GM12878 (cell line): ENCODE data around the gene TPBG. TPM values are rescaled to one million over a fixed set of nuclear protein-coding genes. Genes with fewer than 3 reads are reported as not detected.

Experiments used
- ATAC-seq: fragments of 200-7000 bp; cut with Tn5 transposase; 3 replicates; pipeline ENCODE4 v1.9.1; 2020; ENCODE audit warnings: mild to moderate bottlenecking, moderate library complexity
- BruUV-seq: library from RNA; stranded (reverse); fragments of 400-500 nt; replicated peaks from 2 replicates; lab custom pipeline; 2021; lab: Mats Ljungman, UMichigan
- CTCF ChIA-PET: fragments of 300-600 bp; sonication (Branson Sonifier 250); formaldehyde crosslinking; extraction: SDS; loops from one replicate; lab custom pipeline; 2021; ENCODE audit warnings: inconsistent platforms; lab: Yijun Ruan, JAX
- POLR2A ChIA-PET: fragments of 350-600 bp; formaldehyde crosslinking; extraction: SDS; loops from one replicate; lab custom pipeline; 2021; ENCODE audit warnings: inconsistent platforms; lab: Charles Lee
- RAD21 ChIA-PET: fragments of 300-600 bp; sonication (Branson Sonifier 250); formaldehyde crosslinking; loops from one replicate; lab custom pipeline; 2023; ENCODE audit warnings: antibody characterized with exemption; ENCODE audit not compliant: unreplicated experiment; lab: Charles Lee
- SMC1A ChIA-PET: fragments of 300-600 bp; sonication (Branson Sonifier 250); formaldehyde crosslinking; loops from one replicate; lab custom pipeline; 2023; ENCODE audit not compliant: unreplicated experiment, uncharacterized antibody; lab: Charles Lee
- DNase-seq: peaks from one replicate; pipeline ENCODE4 v3.0.0-alpha.2; 2011; ENCODE audit warnings: low read depth, low spot score
- FAIRE-seq: peaks from 3 replicates; lab custom pipeline; 2011; peaks lifted over from hg19 to GRCh38; lab: Jason Lieb, UNC
- H2AFZ ChIP-seq: 2 replicates; pipeline ENCODE4 v1.6.0; 2011; ENCODE audit warnings: low read depth, low read length, control low read depth; ENCODE audit not compliant: control insufficient read depth
- H3K27ac ChIP-seq: 2 replicates; pipeline ENCODE4 v1.5.1; 2011; ENCODE audit warnings: control low read depth; ENCODE audit not compliant: control insufficient read depth, insufficient read depth
- H3K27me3 ChIP-seq, 2 experiments: replicated peaks in 1 of 2; 2 replicates each; pipeline versions ENCODE4 v1.6.0 to v1.6.1; 2011; ENCODE audit warnings: low read length in 1 of 2; ENCODE audit not compliant: control insufficient read depth in 2 of 2, insufficient read depth in 2 of 2
- H3K36me3 ChIP-seq, 2 experiments: 2 replicates each; pipeline ENCODE4 v1.5.1; 2011; ENCODE audit warnings: low read length in 1 of 2; ENCODE audit not compliant: control insufficient read depth in 2 of 2, insufficient read depth in 2 of 2
- H3K4me1 ChIP-seq: 2 replicates; pipeline ENCODE4 v1.6.1; 2011; ENCODE audit warnings: mild to moderate bottlenecking, low read length, moderate library complexity, mixed read lengths; ENCODE audit not compliant: control insufficient read depth, insufficient read depth
- H3K4me2 ChIP-seq: 2 replicates; pipeline ENCODE4 v1.6.0; 2011; ENCODE audit warnings: control low read depth; ENCODE audit not compliant: control insufficient read depth, insufficient read depth
- H3K4me3 ChIP-seq: fragments of 200-600 bp; sonication (generic); 2 replicates; pipeline ENCODE4 v1.5.1; 2016
- H3K79me2 ChIP-seq: 2 replicates; pipeline ENCODE4 v1.6.0; 2011; ENCODE audit warnings: low read length; ENCODE audit not compliant: control insufficient read depth, insufficient read depth
- H3K9ac ChIP-seq: 2 replicates; pipeline ENCODE4 v1.8.0; 2011; ENCODE audit warnings: low read length, control low read depth, mixed read lengths; ENCODE audit not compliant: control insufficient read depth, insufficient read depth
- H3K9me3 ChIP-seq: replicated peaks from 3 replicates; pipeline ENCODE4 v1.5.1; 2011; ENCODE audit warnings: mild to moderate bottlenecking, low read length; ENCODE audit not compliant: control insufficient read depth, insufficient read depth
- H4K20me1 ChIP-seq: 2 replicates; pipeline ENCODE4 v1.6.0; 2011; ENCODE audit not compliant: control insufficient read depth, insufficient read depth
- E2F4 ChIP-seq: IDR thresholded peaks from 2 replicates; pipeline ENCODE4 v1.6.1; 2012; ENCODE audit warnings: low read depth, low read length, improper control_type of control experiment
- ESRRA ChIP-seq: IDR thresholded peaks from 2 replicates; pipeline ENCODE4 v1.6.1; 2012; ENCODE audit warnings: mild to moderate bottlenecking, low read length, improper control_type of control experiment
- GABPA ChIP-seq: IDR thresholded peaks from 2 replicates; pipeline ENCODE4 v1.6.1; 2014; ENCODE audit warnings: antibody characterized with exemption, low read depth, mild to moderate bottlenecking, inconsistent platforms
- MEF2A ChIP-seq: IDR thresholded peaks from 2 replicates; pipeline ENCODE4 v1.6.1; 2011; ENCODE audit warnings: low read depth, mild to moderate bottlenecking, low read length, moderate library complexity; ENCODE audit not compliant: insufficient read depth
- MYC ChIP-seq: IDR thresholded peaks from 2 replicates; pipeline ENCODE4 v1.6.1; 2011; ENCODE audit warnings: mild to moderate bottlenecking, low read length, moderate library complexity, inconsistent platforms; ENCODE audit not compliant: insufficient read depth, insufficient replicate concordance, insufficient read length, severe bottlenecking
- NKRF ChIP-seq: fragments of 450-650 bp; conservative IDR thresholded peaks from 2 replicates; pipeline ENCODE4 v1.6.1; 2017; ENCODE audit warnings: mild to moderate bottlenecking, moderate library complexity
- POLR2A ChIP-seq: IDR thresholded peaks from 2 replicates; pipeline ENCODE4 v1.6.1; 2011; ENCODE audit warnings: low read depth, mild to moderate bottlenecking, low read length
- POLR2AphosphoS2 ChIP-seq: IDR thresholded peaks from 2 replicates; pipeline ENCODE4 v1.6.1; 2011; ENCODE audit warnings: low read depth, mild to moderate bottlenecking, low read length, improper control_type of control experiment, moderate library complexity
- POLR2AphosphoS5 ChIP-seq: IDR thresholded peaks from 2 replicates; pipeline ENCODE4 v1.6.1; 2011; ENCODE audit warnings: mild to moderate bottlenecking, low read length, inconsistent platforms
- REST ChIP-seq: IDR thresholded peaks from 2 replicates; pipeline ENCODE4 v1.6.1; 2012; ENCODE audit warnings: mild to moderate bottlenecking, low read depth, low read length
- SREBF1 ChIP-seq: IDR thresholded peaks from 2 replicates; pipeline ENCODE4 v1.6.1; 2012; ENCODE audit warnings: mild to moderate bottlenecking, low read length
- SUPT20H ChIP-seq: IDR thresholded peaks from 2 replicates; pipeline ENCODE4 v1.6.1; 2011; ENCODE audit warnings: low read depth, mild to moderate bottlenecking, low read length, moderate library complexity, borderline replicate concordance; ENCODE audit not compliant: control insufficient read depth
- TCF12 ChIP-seq: IDR thresholded peaks from 2 replicates; pipeline ENCODE4 v1.6.1; 2011; ENCODE audit warnings: low read depth, mild to moderate bottlenecking, low read length
- WRNIP1 ChIP-seq: IDR thresholded peaks from 2 replicates; pipeline ENCODE4 v1.6.1; 2011; ENCODE audit warnings: low read depth, low read length, improper control_type of control experiment, borderline replicate concordance
- ZBTB11 ChIP-seq: fragments of 450-650 bp; formaldehyde crosslinking; IDR thresholded peaks from 2 replicates; pipeline ENCODE4 v1.5.0; 2022; ENCODE audit warnings: mild to moderate bottlenecking, missing genetic modification characterization
- WGBS: methylation state at CpG from one replicate; pipeline ENCODE4 v1.1.6; 2016; ENCODE audit warnings: low lambda C conversion rate; ENCODE audit not compliant: insufficient replicate concordance, insufficient coverage; ENCODE audit errors: missing lambda C conversion rate; 5-methylcytosine and 5-hydroxymethylcytosine counted together
- in situ Hi-C: fragments of 300-500 bp; cut with MboI; formaldehyde crosslinking; loops from 9 replicates; pipeline ENCODE4 v1.14.3; 2018; ENCODE audit warnings: mixed read lengths
- intact Hi-C: fragments of 100-400 bp; cut with micrococcal nuclease; formaldehyde crosslinking; loops from one replicate; pipeline ENCODE4 v1.14.2; 2022; ENCODE audit not compliant: unreplicated experiment
- polyA plus RNA-seq, 11 experiments: library from polyadenylated mRNA; depleted of rRNA in 4 of 11; unstranded in 6 of 11; stranded (reverse) in 5 of 11; fragments of >200 nt; fragmentation: Nextera tagmentation in 4 of 11; fragmentation: Illumina TruSeq in 1 of 11; extraction: Ambion mirVana in 4 of 11; extraction: Trizol in 1 of 11; gene quantifications; 1 replicate in 1 of 11; 2 replicates in 10 of 11; pipeline versions ENCODE4 v1.2.1 to v1.2.3, GENCODE V29; 2011 to 2016; ENCODE audit warnings: inconsistent platforms in 2 of 11, missing spikeins in 2 of 11, low read depth in 1 of 11
- total RNA-seq, 4 experiments: library from RNA; depleted of rRNA in 3 of 4; stranded (reverse); fragments of >200 nt in 3 of 4; fragmentation: Illumina TruSeq in 1 of 4; extraction: Trizol in 1 of 4; gene quantifications; 2 replicates each; pipeline versions ENCODE4 v1.2.1 to v1.2.3, GENCODE V29; 2013 to 2021

TPBG gene
- total and polyA plus RNA-seq, 10 of the 15 experiments (the other 5 are each of a cell fraction or from before 2014, with no cell fraction given): 0.06 to 0.98 (median 0.66) TPM

- SMC1A ChIA-PET: interaction anchor here (1.1 kb wide), 1 partner anchor 72 kb away, joined by 3 read pairs; no protein-coding TSS in a partner anchor
- ATAC-seq (no peak), FAIRE-seq (no peak), DNase-seq (no peak)
- no peak overlapping the region for H3K4me2 ChIP-seq
- RAD21 ChIA-PET: no interaction called here
- H3K27ac ChIP-seq: no peak overlapping the region
- H3K4me3 ChIP-seq: no peak overlapping the region
- WGBS: 82% methylated on average over 6 of the region's 6 CpGs
- H3K4me1 ChIP-seq: no peaks in the 10 kb centered on the region
- no peaks in the 10 kb centered on the region for H3K36me3 ChIP-seq
- no peaks in the 10 kb centered on the region for H3K9me3 ChIP-seq
- in situ Hi-C loops: no loop called here
- H3K27me3 ChIP-seq: no peaks in the 10 kb centered on the region
- H2AFZ ChIP-seq: no peak overlapping the region
- H4K20me1 ChIP-seq: no peaks in the 10 kb centered on the region
- no TSS peak for BruUV-seq
- intact Hi-C loops: no loop called here
- CTCF ChIA-PET: interaction anchor here (1.1 kb wide), 1 partner anchor 13 kb away, joined by 4 read pairs; no protein-coding TSS in a partner anchor
- POLR2A ChIA-PET: no interaction called here
- H3K79me2 ChIP-seq: no peaks in the 10 kb centered on the region
- no peak overlapping the region for H3K9ac ChIP-seq
- TF ChIP-seq REST: no peak
- TF ChIP-seq SUPT20H: no peak
- no peak for TF ChIP-seq GABPA
- no peak for TF ChIP-seq POLR2A
- no peak for TF ChIP-seq MYC
- no peak for TF ChIP-seq ESRRA
- TF ChIP-seq POLR2AphosphoS2: no peak
- TF ChIP-seq ZBTB11: no peak
- TF ChIP-seq WRNIP1: no peak
- no peak for TF ChIP-seq E2F4
- TF ChIP-seq NKRF: no peak
- TF ChIP-seq MEF2A: no peak
- no peak for TF ChIP-seq SREBF1
- TF ChIP-seq POLR2AphosphoS5: no peak
- no peak for TF ChIP-seq TCF12
Measured at GRCh38 chr6:82348130-82348529, 15.5 kb upstream of the TPBG start.
